Osteoblast (primary cell): ENCODE results near the gene SNAI1. TPM values are rescaled to one million over a fixed set of nuclear protein-coding genes. Genes with fewer than 3 reads are reported as not detected.

Experiments
- DNase-seq: peaks from one replicate; pipeline ENCODE4 v3.0.0; 2011; ENCODE audit warnings: low spot score, mixed read lengths; ENCODE audit not compliant: insufficient read length; ENCODE audit errors: missing footprints
- H2AFZ ChIP-seq: 2 replicates; pipeline ENCODE4 v1.6.0; 2011; ENCODE audit warnings: mild to moderate bottlenecking, low read length
- H3K27ac ChIP-seq: 2 replicates; pipeline ENCODE4 v1.5.1; 2011; ENCODE audit warnings: mild to moderate bottlenecking, low read depth, low read length, moderate library complexity
- H3K27me3 ChIP-seq: 2 replicates; pipeline ENCODE4 v1.6.0; 2012; ENCODE audit warnings: mild to moderate bottlenecking, control low read depth, inconsistent platforms, low read length, moderate library complexity; ENCODE audit not compliant: insufficient read depth
- H3K36me3 ChIP-seq: 2 replicates; pipeline ENCODE4 v1.5.1; 2011; ENCODE audit warnings: mild to moderate bottlenecking, low read length, control low read depth, moderate library complexity; ENCODE audit not compliant: insufficient read depth
- H3K4me1 ChIP-seq: 2 replicates; pipeline ENCODE4 v1.5.1; 2011; ENCODE audit warnings: mild to moderate bottlenecking, low read length, control low read depth, moderate library complexity; ENCODE audit not compliant: insufficient read depth
- H3K4me2 ChIP-seq: 2 replicates; pipeline ENCODE4 v1.6.0; 2011; ENCODE audit warnings: mild to moderate bottlenecking, low read length; ENCODE audit not compliant: insufficient read depth
- H3K4me3 ChIP-seq: fragments of 200-600 bp; sonication (generic); 3 replicates; pipeline ENCODE4 v1.5.1; 2012; ENCODE audit warnings: mild to moderate bottlenecking, low read length, inconsistent platforms; ENCODE audit not compliant: insufficient read depth
- H3K79me2 ChIP-seq: 2 replicates; pipeline ENCODE4 v1.6.0; 2012; ENCODE audit warnings: mild to moderate bottlenecking, low read length, control low read depth, inconsistent platforms; ENCODE audit not compliant: insufficient read depth
- H3K9me3 ChIP-seq: 2 replicates; pipeline ENCODE4 v1.5.1; 2011; ENCODE audit warnings: low read depth, low read length, control low read depth
- H4K20me1 ChIP-seq: 2 replicates; pipeline ENCODE4 v1.6.0; 2012; ENCODE audit warnings: mild to moderate bottlenecking, low read length, control low read depth; ENCODE audit not compliant: insufficient read depth
- CTCF ChIP-seq: IDR thresholded peaks from 2 replicates; pipeline ENCODE4 v1.5.1; 2011; ENCODE audit warnings: mild to moderate bottlenecking, low read depth, low read length, moderate library complexity; ENCODE audit errors: extremely low read depth
- total RNA-seq: library from RNA; depleted of rRNA; stranded (reverse); fragments of >200 nt; gene quantifications from 2 replicates; pipeline ENCODE4 v1.2.3, GENCODE V29; 2012

The SNAI1 gene
- total RNA-seq, 1 donor = 1.8 TPM

- H3K27me3 ChIP-seq = no peaks in the 10 kb centered on the region
- peaks cover 42% of the 10 kb centered on the region for H4K20me1 ChIP-seq
- H3K4me3 ChIP-seq = peak overlapping the region; percentile 99
- no peaks in the 10 kb centered on the region for H3K9me3 ChIP-seq
- H2AFZ ChIP-seq = no peak overlapping the region
- peak; percentile 85 for DNase-seq
- H3K4me2 ChIP-seq = peak overlapping the region; percentile 95
- peaks cover 22% of the 10 kb centered on the region for H3K36me3 ChIP-seq
- peak overlapping the region; percentile 77 for H3K27ac ChIP-seq
- H3K79me2 ChIP-seq = peaks cover 48% of the 10 kb centered on the region
- no peak for TF ChIP-seq CTCF
- H3K4me1 ChIP-seq = peaks cover 70% of the 10 kb centered on the region
Measured at GRCh38 chr20:49985157-49985556, 2.4 kb downstream of the SNAI1 start.

- H3K36me3 ChIP-seq = peaks cover 22% of the 10 kb centered on the region
Measured at GRCh38 chr20:49985617-49986016, 2.8 kb downstream of the SNAI1 start.

GRCh38 chr20:49986049-49986448 is 3.3 kb downstream of the SNAI1 start:
- Histone ChIP-seq H3K4me2 (peak overlapping the region; percentile 95), H3K4me3 (peak overlapping the region; percentile 99), H4K20me1 (peaks cover 42% of the 10 kb centered on the region), H3K9me3 (no peaks in the 10 kb centered on the region), H3K36me3 (peaks cover 22% of the 10 kb centered on the region), H3K79me2 (peaks cover 48% of the 10 kb centered on the region), H2AFZ (no peak overlapping the region), H3K27ac (peak overlapping the region; percentile 76), H3K4me1 (peaks cover 73% of the 10 kb centered on the region), H3K27me3 (no peaks in the 10 kb centered on the region)
- no peak for TF ChIP-seq CTCF
- no peak for DNase-seq

More at GRCh38 chr20:49985617-49986016, 2.8 kb downstream of the SNAI1 start:
- TF ChIP-seq CTCF = no peak
- Histone ChIP-seq H3K27ac (peak overlapping the region; percentile 77), H3K4me2 (peak overlapping the region; percentile 95), H3K4me3 (peak overlapping the region; percentile 99), H2AFZ (no peak overlapping the region), H4K20me1 (peaks cover 42% of the 10 kb centered on the region), H3K79me2 (peaks cover 48% of the 10 kb centered on the region), H3K4me1 (peaks cover 73% of the 10 kb centered on the region), H3K9me3 (no peaks in the 10 kb centered on the region), H3K27me3 (no peaks in the 10 kb centered on the region)
- no peak for DNase-seq

- H3K79me2 ChIP-seq = peaks cover 48% of the 10 kb centered on the region
- no peak overlapping the region for H2AFZ ChIP-seq
- H3K9me3 ChIP-seq = no peaks in the 10 kb centered on the region
- peaks cover 42% of the 10 kb centered on the region for H4K20me1 ChIP-seq
- H3K27me3 ChIP-seq = no peaks in the 10 kb centered on the region
- H3K4me1 ChIP-seq = peaks cover 72% of the 10 kb centered on the region
- DNase-seq = peak; percentile 93
- H3K4me2 ChIP-seq = peak overlapping the region; percentile 95
- no peak overlapping the region for H3K4me3 ChIP-seq
- H3K36me3 ChIP-seq = peaks cover 22% of the 10 kb centered on the region
- no peak for TF ChIP-seq CTCF
- peak overlapping the region; percentile 76 for H3K27ac ChIP-seq
Measured at GRCh38 chr20:49987015-49987867, 4.5 kb downstream of the SNAI1 start.
